ENCODE data around the gene CANT1. TPM values are rescaled to one million over a fixed set of nuclear protein-coding genes. Genes with fewer than 3 reads are reported as not detected.

CANT1 gene
- total RNA-seq, 4 donors from 2014 or later = 9.2 to 40.6 (median 21.5) TPM

DNA sequence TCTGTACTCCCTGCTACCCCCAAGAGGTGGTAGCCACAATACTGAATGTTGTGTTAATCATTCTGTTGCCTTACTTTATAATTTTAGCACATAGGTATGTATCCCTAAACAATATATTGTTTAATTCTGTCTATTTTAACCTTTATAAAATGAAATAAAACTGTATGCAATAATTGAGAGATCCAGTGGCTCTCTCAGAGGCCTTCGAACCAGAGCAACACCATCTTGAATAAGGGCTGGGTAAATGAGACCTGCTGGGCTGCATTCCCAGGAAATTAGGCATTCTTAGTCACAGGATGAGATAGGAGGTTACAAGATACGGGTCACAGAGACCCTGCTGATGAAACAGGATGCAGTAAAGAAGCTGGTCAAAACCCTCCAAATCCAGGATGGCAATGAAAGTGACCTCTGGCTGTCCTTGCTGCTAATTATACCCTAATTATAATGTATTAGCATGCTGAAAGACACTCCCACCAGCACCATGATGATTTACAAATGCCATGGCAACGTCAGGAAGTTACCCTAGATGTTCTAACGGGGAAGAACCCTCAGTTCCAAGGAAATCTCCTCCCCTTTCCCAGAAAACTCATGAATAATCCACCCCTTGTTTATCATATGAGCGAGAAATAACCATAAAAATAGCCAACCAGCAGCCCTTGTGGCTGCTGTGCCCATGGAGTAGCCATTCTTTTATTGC, 2.0 kb upstream of the CANT1 start:
- Histone ChIP-seq H3K27me3 (no peaks in the 10 kb centered on the region), H3K36me3 (no peaks in the 10 kb centered on the region), H3K9me3 (no peaks in the 10 kb centered on the region), H3K4me3 (no peak overlapping the region), H3K27ac (no peak overlapping the region), H3K4me1 (no peaks in the 10 kb centered on the region)
- no peak for TF ChIP-seq POLR2A (IDR thresholded peaks at IDR 0.05)
- TF ChIP-seq, protein P1, sequence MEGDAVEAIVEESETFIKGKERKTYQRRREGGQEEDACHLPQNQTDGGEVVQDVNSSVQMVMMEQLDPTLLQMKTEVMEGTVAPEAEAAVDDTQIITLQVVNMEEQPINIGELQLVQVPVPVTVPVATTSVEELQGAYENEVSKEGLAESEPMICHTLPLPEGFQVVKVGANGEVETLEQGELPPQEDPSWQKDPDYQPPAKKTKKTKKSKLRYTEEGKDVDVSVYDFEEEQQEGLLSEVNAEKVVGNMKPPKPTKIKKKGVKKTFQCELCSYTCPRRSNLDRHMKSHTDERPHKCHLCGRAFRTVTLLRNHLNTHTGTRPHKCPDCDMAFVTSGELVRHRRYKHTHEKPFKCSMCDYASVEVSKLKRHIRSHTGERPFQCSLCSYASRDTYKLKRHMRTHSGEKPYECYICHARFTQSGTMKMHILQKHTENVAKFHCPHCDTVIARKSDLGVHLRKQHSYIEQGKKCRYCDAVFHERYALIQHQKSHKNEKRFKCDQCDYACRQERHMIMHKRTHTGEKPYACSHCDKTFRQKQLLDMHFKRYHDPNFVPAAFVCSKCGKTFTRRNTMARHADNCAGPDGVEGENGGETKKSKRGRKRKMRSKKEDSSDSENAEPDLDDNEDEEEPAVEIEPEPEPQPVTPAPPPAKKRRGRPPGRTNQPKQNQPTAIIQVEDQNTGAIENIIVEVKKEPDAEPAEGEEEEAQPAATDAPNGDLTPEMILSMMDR (IDR thresholded peaks at IDR 0.05) = no peak
- peak in 1 of 2 donors; percentile 4 for DNase-seq
- intact Hi-C loops (cut with DNase I; ENCODE audit: low total_unique reads) = no loop called here

DNA sequence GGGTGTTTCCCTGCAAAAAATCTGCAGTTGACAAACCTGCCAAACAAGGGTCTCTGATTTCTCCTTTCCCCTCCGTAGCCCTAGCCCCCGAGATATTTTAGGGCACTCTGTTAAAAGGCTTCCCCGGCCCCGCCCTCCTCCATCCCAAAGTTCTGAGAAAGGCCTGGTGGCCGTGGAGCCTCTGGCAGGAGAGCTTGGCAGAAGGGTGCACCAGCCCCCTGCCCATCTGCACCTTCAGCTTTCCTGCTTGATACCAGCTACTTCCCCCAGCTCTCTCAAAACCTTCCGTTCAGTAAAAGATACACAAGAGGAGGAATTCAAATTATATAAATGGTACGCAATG, 711 bp upstream of the CANT1 start:
- Histone ChIP-seq H3K4me1 (no peaks in the 10 kb centered on the region), H3K4me3 (peak overlapping the region; percentile 55 to 95), H3K9me3 (no peaks in the 10 kb centered on the region), H3K27me3 (no peaks in the 10 kb centered on the region), H3K27ac (peak overlapping the region; percentile 85 to 92), H3K36me3 (no peaks in the 10 kb centered on the region)
- intact Hi-C loops (cut with DNase I; ENCODE audit: low total_unique reads) = no loop called here
- DNase-seq = no peak
- no peak for TF ChIP-seq POLR2A (IDR thresholded peaks at IDR 0.05)

DNA sequence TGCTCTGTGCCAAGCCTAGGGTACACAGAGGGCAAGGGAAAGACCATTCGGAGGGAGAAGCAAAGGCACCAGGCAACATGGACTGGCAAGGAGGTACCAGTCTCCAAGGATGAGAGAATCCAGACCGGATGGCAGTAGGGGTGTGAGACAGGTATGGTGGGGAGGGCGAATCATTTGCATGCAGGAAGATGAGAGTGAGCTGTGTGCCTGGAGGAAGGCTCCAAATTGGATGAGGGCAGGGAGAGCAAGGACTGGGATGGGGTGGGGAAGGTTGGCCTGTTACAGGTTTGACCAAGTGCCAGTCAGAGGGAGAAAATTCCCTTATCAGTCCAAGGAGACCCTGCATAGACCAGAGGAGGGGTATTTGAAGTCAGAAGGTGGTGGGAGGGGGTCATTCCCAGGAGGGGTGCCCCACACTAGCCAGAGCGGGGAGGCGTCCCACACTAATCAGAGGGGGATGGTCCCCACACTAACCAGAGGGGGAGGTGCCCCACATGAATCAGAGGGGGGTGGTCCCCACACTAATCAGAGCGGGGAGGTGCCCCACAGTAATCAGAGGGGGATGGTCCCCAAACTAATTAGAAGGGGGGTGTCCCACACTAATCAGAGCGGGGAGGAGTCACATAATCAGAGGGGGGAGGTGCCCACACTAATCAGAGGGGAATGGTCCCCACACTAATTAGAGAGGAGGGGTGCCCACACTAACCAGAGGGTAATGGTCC, 737 bp downstream of the CANT1 start:
- H3K27ac ChIP-seq = peak overlapping the region; percentile 85 to 92
- no peaks in the 10 kb centered on the region for H3K9me3 ChIP-seq
- no peaks in the 10 kb centered on the region for H3K27me3 ChIP-seq
- H3K36me3 ChIP-seq = no peaks in the 10 kb centered on the region
- DNase-seq = peak; percentile 15 to 16
- H3K4me3 ChIP-seq = peak overlapping the region; percentile 55 to 95
- intact Hi-C loops (cut with DNase I; ENCODE audit: low total_unique reads) = no loop called here
- TF ChIP-seq, protein P1 (IDR thresholded peaks at IDR 0.05) = no peak
- no peak for TF ChIP-seq POLR2A (IDR thresholded peaks at IDR 0.05)
- H3K4me1 ChIP-seq = no peaks in the 10 kb centered on the region

GRCh38 chr17:79007504-79008381, 1.8 kb downstream of the CANT1 start:
- intact Hi-C loops (cut with DNase I; ENCODE audit: low total_unique reads) = no loop called here
- Histone ChIP-seq H3K36me3 (no peaks in the 10 kb centered on the region), H3K4me1 (no peaks in the 10 kb centered on the region), H3K27ac (no peak overlapping the region), H3K9me3 (no peaks in the 10 kb centered on the region), H3K4me3 (no peak overlapping the region), H3K27me3 (no peaks in the 10 kb centered on the region)
- TF ChIP-seq, protein P1 (IDR thresholded peaks at IDR 0.05) = no peak
- TF ChIP-seq POLR2A (IDR thresholded peaks at IDR 0.05) = no peak
- peak; percentile 13 for DNase-seq

DNA sequence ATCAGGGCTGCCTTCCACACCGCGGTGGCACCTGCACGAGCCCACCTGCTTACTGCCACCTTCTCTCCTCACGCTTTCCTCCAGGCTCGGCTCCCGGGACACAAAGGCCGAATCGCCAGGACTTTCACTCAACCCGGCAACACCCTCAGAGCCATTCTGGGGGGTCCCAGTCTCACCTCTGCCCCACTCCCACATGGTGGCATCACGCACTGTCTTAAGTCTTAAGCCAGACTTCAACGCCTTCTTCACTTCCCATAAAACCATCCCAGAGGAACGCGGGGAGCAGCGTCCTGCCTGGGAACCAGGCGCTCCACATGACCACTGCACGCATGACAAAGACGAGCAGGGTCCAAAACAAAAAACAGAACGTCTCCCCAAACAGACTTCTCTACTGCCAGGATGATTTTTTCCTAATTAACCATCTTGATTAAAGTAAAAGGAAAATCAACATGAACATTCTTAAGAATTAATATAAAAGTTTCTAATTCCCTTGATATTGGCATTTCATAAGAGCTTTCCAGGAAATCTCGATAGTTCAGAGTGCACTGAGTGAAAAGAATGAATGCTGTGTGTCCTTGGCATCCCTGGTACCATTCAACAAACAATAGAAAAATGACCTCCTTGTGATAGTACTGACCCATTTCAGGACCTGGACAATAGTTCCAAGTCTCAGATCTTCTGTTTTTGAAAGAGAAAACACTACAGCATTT, 2.6 kb downstream of the CANT1 start:
- H3K27ac ChIP-seq = no peak overlapping the region
- peak; percentile 10 for DNase-seq
- no peak overlapping the region for H3K4me3 ChIP-seq
- H3K36me3 ChIP-seq = no peaks in the 10 kb centered on the region
- intact Hi-C loops (cut with DNase I; ENCODE audit: low total_unique reads) = no loop called here
- TF ChIP-seq, protein P1 (IDR thresholded peaks at IDR 0.05) = no peak
- TF ChIP-seq POLR2A (IDR thresholded peaks at IDR 0.05) = no peak
- H3K4me1 ChIP-seq = no peaks in the 10 kb centered on the region
- H3K27me3 ChIP-seq = no peaks in the 10 kb centered on the region
- H3K9me3 ChIP-seq = no peaks in the 10 kb centered on the region
